GM21528 (cell line): ENCODE data around the gene DNAJC22.
"Not testable (repeated sequence)": the region's sequence is repeated elsewhere in the genome, so short reads cannot be mapped to it uniquely, and the experiment has no call there.

Experiments used
- ATAC-seq: cut with Tn5 transposase; IDR thresholded peaks from one replicate; pipeline ENCODE4 v1.9.1; 2021; ENCODE audit warnings: mild to moderate bottlenecking, moderate library complexity; ENCODE audit not compliant: unreplicated experiment, low FRiP score

DNAJC22 gene

DNA sequence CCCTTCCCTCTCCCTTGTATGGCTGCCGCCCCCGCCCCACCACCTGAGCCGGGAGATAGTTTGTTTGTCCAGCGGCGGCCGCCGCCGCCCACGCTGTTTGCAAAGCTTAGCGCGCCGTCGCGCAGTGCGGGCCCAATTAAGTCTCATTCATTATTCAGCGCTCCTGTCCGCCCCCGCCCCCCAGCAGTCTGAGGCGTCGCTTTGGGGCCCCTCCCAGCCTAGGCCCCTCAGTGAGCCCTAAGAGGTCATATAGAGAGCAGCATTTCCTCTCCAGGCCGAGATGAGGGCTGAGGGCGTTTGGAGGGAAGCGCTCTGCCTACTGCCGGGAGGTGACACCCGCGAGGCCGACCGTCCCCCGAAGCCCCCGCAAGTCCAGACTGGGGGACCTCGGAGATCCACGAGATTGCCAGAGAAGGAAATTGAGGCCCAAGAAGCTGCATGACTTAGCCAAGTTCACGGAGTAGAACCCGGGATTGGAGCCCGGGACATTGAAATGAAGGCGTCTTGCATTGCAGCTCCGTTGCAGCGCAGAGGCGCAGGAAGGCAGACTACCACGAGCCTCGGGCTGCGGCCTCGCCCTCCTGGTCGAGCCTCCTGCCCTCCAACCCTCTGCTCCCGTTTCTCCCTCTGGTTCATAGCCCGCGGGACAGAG is at the start of gene DNAJC22:
DNAJC22 (plus strand) TSS at position 230 of the 652 bp plus-strand sequence. CDS start 1,985 bp downstream, outside the sequence.
- no peak for ATAC-seq

DNA sequence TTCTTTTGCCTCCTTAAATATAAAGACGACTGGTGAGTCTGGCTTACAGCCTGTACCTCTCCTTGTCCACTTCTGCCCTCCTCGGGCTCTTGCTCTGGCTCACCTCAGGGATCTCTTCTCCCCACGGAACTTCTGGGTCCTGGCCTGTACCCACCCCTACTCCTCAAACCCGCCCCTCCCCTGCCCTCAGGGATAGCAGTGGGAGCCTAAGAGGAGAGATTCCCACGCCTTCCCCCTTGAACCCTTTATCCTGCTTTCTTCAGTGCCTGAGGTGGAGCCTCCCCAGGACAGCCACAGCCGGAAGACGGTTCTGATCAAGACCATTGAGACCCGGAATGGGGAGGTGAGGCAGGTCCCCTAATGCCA is 49.0 kb upstream of the DNAJC22 start:
- ATAC-seq: no peak

DNA sequence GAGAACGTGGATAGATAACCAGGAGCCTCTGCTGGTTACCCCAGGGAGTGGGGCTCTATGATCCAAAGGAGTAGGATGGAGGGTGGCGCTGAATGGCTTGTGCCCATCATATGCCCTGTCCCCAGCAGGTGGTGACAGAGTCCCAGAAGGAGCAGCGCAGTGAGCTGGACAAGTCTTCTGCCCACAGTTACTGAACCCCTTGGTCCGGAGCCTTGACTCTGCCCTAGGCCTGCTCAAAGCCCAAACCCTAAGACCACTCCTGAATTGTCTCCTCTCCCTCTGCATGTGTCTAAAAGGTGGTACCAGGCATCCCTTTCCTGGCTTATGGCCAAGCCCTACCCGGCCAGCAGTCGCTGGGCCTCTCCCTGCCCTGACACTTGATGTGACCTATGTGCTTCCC is 48.5 kb upstream of the DNAJC22 start:
- no peak for ATAC-seq

DNA sequence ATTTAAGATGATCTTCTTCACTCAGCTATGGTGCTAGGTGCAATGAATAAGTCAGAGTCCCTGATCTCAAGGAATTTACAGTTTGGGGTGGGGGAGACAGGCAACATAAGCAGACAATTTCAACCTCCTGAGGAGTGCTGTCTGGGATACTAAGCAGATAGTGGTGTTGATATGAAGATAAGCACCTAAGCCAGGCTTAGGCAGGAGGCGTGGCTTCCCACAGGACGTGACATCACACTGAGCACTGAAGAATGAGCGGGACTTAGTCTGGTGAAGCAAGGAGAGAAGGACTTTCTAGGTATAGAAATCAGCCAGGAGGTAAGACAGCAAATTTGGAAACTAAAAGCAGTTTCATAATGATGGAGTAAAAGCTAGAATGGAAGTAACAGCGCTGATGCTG is 44.9 kb upstream of the DNAJC22 start:
- ATAC-seq: no peak

DNA sequence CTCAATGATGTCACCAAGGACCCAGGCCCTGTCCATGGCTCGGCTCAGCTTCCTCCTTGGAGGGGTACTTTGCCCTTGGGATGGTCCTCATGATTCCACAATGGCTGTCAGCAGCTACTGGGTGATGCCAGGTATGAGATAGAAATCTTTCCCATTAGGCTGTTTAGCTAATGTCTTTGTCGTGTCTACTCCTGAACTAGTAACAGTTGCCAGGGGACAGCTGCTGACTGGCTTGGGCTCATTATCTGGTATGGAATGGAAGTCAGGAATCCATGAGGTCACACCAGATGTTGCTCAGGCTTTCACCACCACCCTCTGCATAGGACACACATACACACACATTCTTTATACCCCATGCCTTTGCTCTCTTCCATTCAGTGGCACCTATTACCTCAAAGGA is 42.5 kb upstream of the DNAJC22 start:
- no peak for ATAC-seq

DNA sequence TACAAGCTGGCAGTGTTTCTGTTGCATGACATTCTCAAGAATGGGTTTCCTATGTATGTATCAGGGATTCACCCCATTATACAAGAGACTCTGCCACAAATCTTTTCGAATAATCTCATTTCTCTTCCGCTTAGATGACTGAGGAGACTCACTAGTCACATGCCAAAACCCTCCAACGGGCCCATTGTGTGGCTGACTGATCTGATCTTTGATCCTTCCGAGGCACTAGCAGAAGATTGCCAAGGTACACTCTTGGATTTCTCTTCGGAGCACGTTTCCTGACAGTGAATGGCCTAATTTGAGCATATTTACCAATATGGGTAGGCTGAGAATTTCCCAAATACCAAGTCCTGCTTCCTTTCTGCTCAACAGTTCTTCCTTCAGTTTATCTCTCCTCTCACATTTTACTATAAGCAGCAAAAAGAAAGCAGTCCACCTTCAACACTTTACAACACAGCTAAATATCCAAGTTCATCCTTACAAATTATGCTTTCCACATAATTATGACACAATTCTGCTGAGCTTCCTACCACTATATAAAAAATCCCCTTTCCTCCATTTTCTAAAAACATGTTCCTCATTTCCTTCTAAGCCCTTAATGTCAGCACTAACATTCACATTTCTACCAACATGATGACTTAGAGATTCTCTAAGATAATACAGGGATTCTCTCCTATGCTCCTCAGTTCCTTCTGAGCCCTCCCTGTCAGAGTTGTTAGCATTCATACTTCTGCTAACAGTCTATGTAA is 40.8 kb upstream of the DNAJC22 start:
- no peak for ATAC-seq

DNA sequence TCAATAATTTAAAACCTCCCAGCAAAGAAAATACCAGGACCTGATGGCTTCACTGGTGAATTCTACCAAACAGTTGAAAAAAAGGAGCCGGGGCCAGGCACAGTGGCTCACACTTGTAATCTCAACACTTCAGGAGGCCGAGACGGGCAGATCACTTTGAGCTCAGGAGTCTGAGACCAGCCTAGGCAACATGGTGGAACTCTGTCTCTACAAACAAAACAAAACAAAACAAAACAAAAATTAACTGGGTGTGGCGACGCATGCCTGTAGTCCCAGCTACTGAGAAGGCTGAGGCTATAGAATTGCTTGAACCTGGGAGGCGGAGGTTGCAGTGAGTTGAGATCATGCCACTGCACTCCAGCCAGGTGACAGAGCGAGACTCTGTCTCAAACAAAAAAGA is 37.3 kb upstream of the DNAJC22 start:
- ATAC-seq: no peak

DNA sequence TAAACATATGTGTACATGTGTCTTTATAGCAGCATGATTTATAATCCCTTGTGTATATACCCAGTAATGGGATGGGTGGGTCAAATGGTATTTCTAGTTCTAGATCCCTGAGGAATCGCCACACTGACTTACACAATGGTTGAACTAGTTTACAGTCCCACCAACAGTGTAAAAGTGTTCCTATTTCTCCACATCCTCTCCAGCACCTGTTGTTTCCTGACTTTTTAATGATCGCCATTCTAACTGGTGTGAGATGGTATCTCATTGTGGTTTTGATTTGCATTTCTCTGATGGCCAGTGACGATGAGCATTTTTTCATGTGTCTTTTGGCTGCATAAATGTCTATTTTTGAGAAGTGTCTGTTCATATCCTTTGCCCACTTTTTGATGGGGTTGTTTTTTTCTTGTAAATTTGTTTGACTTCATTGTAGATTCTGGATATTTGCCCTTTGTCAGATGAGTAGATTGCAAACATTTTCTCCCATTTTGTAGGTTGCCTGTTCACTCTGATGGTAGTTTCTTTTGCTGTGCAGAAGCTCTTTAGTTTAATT is 36.2 kb upstream of the DNAJC22 start:
- not testable (repeated sequence) for ATAC-seq

DNA sequence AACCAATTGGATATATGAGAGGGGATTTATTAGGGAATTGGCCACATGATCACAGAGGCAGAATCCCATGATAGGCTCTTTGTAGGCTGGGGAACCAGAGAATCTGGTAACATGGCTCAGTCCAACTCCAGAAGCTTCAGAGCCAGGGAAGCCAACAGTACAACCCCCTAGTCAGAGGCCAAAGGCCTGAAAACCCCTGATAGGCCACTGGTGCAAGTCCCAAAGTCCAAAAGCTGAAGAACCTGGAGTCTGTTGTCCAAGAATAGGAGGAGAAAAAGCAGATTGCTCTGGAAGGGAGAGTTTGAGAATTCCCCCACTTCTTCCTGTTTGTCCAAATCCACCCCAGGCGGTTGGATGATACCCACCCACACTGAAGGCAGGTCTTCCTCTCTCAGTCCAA is 31.9 kb upstream of the DNAJC22 start:
- ATAC-seq: no peak

DNA sequence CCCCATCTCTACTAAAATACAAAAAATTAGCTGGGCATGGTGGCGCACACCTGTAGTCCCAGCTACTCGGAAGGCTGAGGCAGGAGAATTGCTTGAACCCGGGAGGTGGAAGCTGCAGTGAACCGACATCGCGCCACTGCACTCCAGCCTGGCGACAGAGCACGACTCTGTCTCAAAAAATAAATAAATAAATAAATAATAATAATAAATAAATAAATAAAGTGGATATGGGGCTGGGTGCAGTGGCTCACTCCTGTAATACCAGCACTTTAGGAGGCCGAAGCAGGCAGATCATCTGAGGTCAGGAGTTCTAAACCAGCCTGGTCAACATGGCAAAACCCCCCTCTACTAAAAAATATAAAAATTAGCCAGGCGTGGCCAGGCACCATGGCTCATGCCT is 29.6 kb upstream of the DNAJC22 start:
- ATAC-seq: not testable (repeated sequence)

DNA sequence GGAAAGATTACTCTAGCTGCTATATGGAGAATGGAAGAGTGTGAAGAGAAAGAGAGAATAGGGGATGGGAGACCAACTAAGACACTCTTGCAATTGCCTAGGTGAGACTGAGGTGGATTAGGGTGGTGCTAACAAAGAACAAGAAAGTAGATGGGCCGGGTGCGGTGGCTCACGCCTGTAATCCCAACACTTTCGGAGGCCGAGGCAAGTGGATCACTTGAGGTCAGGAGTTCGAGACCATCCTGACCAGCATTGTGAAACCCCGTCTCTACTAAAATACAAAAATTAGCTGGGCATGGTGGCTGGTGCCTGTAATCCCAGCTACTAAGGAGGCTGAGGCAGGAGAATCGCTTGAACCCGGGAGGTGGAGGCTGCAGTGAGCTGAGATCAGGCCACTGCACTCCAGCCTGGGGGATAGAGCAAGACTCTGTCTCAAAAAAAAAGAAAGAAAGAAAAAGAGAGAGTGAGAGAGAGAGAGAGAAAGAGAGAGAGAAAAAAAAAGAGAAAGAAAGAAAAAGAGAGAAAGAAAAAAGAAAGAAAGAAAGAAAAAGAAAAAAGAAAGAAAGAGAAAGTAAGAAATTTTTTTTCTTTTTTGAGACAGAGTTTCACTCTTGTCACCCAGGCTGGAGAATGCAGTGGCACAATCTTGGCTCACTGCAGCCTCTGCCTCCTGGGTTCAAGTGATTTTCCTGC is 26.1 kb upstream of the DNAJC22 start:
- ATAC-seq: not testable (repeated sequence)

DNA sequence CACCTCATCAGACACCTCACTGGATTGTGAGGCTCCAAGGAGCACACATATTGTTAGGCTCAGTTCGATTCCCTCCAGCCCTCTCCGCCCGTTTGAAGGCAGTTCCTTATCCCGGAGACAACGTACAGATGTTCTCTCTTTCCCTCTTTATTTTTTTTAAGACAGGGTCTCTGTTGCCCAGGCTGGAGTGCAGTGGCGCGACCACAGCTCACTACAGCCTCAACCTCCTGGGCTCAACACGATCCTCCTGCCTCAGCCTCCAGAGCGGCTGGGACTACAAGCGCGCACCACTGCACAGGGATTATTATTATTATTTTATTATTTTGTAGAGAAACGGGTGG is 24.4 kb upstream of the DNAJC22 start:
- peak; percentile 2 for ATAC-seq

DNA sequence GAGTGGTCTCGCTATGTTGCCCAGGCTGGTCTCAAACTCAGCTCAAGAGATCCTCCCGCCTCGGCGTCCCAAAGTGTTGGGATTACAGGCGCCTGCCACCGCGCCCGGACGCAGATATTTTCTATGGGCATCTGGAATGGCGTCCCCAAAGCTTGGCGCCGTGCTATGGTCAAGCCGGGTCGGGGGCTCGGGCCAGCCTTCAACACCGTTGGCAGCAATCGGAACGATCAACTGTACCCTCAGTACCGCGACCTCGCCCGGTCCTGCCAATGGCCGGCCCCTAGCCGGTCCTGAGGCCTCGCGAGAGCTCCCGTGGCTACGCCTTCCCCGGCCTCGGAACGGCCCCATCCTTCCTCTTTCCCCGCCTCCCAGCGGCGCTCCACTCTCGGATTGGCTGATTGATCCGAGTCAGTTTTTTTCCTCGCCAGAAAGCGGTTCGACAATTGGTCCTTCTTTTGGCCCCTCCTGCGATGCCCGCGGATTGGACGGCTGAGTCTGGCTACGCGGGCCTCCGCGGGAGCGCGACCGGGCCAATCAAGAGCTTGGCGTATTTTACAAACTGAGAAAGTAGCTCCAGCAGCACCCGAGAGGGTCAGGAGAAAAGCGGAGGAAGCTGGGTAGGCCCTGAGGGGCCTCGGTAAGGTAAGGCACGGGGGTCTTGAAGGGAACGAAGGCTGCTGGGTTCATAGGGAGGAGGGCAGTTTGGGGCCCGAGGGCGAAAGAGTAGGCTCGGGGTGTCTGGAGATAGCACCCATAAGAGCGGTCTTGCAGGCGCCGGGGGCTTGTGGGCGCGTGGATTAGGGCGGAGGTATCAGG is 23.8 kb upstream of the DNAJC22 start, which contains the start of gene TROAP:
TROAP (plus strand) TSS at position 548 of the 816 bp plus-strand sequence. CDS start 354 bp downstream, outside the sequence.
- ATAC-seq: peak; percentile 96

DNA sequence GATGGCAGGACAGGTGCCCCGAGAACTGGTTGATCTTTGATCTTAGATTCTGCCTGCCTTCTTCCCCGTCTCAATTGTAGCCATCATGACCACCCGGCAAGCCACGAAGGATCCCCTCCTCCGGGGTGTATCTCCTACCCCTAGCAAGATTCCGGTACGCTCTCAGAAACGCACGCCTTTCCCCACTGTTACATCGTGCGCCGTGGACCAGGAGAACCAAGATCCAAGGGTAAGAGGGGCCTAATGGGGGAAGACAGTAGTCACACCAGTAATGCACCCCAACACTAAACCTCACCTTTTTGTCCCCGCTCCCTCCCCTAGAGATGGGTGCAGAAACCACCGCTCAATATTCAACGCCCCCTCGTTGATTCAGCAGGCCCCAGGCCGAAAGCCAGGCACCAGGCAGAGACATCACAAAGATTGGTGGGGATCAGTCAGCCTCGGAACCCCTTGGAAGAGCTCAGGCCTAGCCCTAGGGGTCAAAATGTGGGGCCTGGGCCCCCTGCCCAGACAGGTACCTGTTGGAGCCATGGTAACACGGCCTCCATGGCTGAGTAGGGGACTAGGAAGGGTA is 23.1 kb upstream of the DNAJC22 start:
- no peak for ATAC-seq

DNA sequence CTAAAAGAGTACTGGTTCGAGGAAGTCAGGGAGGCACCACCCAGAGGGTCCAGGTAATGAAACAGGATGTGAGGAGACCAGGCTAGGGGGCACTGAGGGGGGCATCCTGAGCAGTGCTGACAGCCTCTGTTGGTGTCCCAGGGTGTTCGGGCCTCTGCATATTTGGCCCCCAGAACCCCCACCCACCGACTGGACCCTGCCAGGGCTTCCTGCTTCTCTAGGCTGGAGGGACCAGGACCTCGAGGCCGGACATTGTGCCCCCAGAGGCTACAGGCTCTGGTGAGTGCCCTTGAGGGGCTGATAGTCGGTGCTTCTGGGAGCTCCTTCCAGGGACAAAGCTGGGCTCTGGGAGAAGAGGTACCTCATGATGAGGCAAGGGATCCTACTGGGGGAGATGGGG is 21.1 kb upstream of the DNAJC22 start:
- no peak for ATAC-seq

DNA sequence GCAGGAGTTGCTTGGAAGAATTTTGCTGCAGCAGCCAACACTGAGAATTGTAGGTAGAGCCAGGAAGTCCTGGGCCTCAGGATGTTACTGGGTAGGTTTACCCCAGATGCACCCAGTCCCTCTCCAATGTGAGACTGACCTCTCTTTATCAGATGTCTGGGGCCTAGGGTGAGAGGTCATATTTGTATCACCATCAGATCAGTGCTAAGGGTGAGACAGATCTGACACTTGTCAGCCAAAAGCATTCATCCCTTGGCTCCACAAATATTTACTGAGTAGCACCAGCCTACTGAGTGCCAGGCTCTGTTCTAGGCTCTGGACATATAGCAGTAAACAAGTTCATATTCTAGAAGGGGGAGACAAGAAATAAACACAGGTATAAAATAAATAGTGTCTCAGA is 19.3 kb upstream of the DNAJC22 start:
- ATAC-seq: no peak

DNA sequence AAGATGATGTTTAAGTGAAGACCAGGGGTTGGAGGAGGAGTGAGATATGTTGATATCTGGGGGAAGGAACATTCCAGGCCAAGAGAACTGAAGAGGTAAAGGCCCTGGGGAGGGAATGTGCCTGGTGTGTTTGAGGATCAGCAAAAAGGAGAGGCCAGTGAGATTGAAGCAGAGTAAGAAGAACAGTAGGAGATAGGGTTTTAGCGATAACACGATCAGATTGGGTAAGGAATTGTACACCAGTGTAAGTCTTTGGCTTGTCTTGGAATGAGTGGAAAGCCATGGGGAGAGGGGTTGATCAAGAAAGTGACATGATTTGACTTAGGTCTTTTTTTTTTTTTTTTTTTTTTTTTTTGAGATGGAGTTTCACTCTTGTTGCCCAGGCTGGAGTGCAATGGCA is 18.8 kb upstream of the DNAJC22 start:
- ATAC-seq: no peak

DNA sequence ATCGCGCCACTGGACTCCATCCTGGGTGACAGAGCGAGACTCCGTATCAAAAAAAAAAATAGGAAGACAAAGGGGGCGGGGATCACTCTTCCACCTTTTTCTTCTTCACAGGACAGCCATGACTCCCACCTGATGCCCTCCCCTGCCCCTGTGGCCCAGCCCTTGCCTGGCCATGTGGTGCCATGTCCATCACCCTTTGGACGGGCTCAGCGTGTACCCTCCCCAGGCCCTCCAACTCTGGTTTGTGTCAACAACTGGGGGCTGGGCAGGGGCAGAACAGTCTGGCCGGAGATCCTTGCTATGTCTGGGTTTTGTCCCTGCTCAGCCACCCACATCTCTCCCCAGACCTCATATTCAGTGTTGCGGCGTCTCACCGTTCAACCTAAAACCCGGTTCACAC is 17.9 kb upstream of the DNAJC22 start:
- no peak for ATAC-seq

DNA sequence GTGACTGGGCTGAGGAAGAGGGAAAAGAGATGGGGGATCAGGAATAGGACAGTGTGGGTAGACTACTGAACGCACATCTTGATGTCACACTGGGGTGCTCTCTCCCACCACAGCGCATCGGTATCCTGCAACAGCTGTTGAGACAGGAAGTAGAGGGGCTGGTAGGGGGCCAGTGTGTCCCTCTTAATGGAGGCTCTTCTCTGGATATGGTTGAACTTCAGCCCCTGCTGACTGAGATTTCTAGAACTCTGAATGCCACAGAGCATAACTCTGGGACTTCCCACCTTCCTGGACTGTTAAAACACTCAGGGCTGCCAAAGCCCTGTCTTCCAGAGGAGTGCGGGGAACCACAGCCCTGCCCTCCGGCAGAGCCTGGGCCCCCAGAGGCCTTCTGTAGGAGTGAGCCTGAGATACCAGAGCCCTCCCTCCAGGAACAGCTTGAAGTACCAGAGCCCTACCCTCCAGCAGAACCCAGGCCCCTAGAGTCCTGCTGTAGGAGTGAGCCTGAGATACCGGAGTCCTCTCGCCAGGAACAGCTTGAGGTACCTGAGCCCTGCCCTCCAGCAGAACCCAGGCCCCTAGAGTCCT is 16.6 kb upstream of the DNAJC22 start:
- no peak for ATAC-seq
